Left lung (tissue), 10 donors: Measurements from ENCODE around the gene FAM227B. TPM values are rescaled to one million over a fixed set of nuclear protein-coding genes. Genes with fewer than 3 reads are reported as not detected.
"Not testable (repeated sequence)": the region's sequence is repeated elsewhere in the genome, so short reads cannot be mapped to it uniquely, and the experiment has no call there.

Experiments used
- ATAC-seq: fragments of 200-7000 bp; cut with Tn5 transposase; one replicate; pipeline ENCODE4 v1.9.1; 2020; ENCODE audit warnings: moderate library complexity
- DNase-seq, 4 donors: peaks; one replicate each; pipeline ENCODE4 v3.0.0-alpha.2; 2013 to 2020
- H3K27ac ChIP-seq, 2 donors: fragments of 200-600 bp; sonication (generic) in 1 of 2; one replicate each; pipeline versions ENCODE4 v1.5.0 to v1.8.0; 2020 to 2021
- H3K27me3 ChIP-seq, 2 donors: fragments of 200-600 bp; sonication (generic) in 1 of 2; one replicate each; pipeline versions ENCODE4 v1.5.0 to v1.8.0; 2020 to 2021
- H3K36me3 ChIP-seq, 2 donors: fragments of 200-600 bp; sonication (generic) in 1 of 2; one replicate each; pipeline versions ENCODE4 v1.5.0 to v1.8.0; 2020 to 2021
- H3K4me1 ChIP-seq, 2 donors: fragments of 200-600 bp; one replicate each; pipeline ENCODE4 v1.8.0; 2021
- H3K4me3 ChIP-seq, 2 donors: fragments of 200-600 bp; sonication (generic) in 1 of 2; one replicate each; pipeline versions ENCODE4 v1.5.0 to v1.8.0; 2020 to 2021; ENCODE audit warnings: mild to moderate bottlenecking in 1 of 2
- H3K9me3 ChIP-seq, 2 donors: fragments of 200-600 bp; sonication (generic) in 1 of 2; one replicate each; pipeline versions ENCODE4 v1.5.0 to v1.8.0; 2020 to 2021
- intact Hi-C, 2 donors: fragments of 100-400 bp; cut with DNase I; formaldehyde crosslinking; loops; one replicate each; pipeline versions ENCODE4 v1.11.2 to v1.14.2; 2022
- polyA plus RNA-seq, 6 donors: library from polyadenylated mRNA; unstranded; fragments of 120-200 nt; gene quantifications; one replicate each; pipeline ENCODE4 v1.2.1, GENCODE V29; 2013; ENCODE audit not compliant: insufficient read length in 6 of 6
- total RNA-seq, 2 donors: library from RNA; stranded (reverse); fragmentation: NEBNext Ultra II Directional; extraction: Animal tissue kit (Norgen Biotek cat#: 25700); gene quantifications; one replicate each; pipeline ENCODE4 v1.2.1, GENCODE V29; 2021
- TF ChIP-seq, protein P1 (sequence below), 2 donors: fragments of 200-600 bp; sonication (generic) in 1 of 2; IDR thresholded peaks; one replicate each; pipeline versions ENCODE4 v1.5.0 to v1.8.0; 2021; ENCODE audit warnings: antibody characterized with exemption in 2 of 2
- donor health status: DM: no; HTN: yes; CAD: no.
- donor health status: DM: no; HTN: no; CAD: no.

FAM227B gene
- total and polyA plus RNA-seq, 8 donors = 2.3 to 17.2 (median 13.3) TPM

DNA sequence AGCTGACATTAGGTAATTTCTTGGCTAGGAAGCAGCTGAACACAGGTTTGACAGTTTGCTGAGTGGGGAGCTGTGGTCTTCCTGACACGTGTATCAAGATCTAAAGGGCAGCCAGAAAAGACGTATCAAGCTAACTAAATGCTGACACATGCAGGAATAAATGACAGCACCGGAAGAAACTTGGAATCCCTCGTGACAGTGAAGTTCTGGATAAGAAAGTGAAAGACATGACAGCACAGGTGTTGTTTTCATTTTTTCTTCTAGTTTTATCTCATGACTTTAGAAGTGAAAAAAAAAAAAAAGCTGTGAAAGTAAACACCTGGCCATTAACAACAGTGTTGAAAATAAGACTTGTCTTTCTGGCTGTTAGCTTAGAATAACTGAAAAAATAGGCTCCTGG lies 148.9 kb downstream of the FAM227B start:
- ATAC-seq (no peak), DNase-seq (no peak)
- Histone ChIP-seq H3K27me3 (no peaks in the 10 kb centered on the region), H3K27ac (no peak overlapping the region), H3K4me3 (no peak overlapping the region), H3K36me3 (no peaks in the 10 kb centered on the region), H3K4me1 (peaks cover 0 to 2% of the 10 kb centered on the region in 2 donors), H3K9me3 (no peaks in the 10 kb centered on the region)
- TF ChIP-seq, protein P1, sequence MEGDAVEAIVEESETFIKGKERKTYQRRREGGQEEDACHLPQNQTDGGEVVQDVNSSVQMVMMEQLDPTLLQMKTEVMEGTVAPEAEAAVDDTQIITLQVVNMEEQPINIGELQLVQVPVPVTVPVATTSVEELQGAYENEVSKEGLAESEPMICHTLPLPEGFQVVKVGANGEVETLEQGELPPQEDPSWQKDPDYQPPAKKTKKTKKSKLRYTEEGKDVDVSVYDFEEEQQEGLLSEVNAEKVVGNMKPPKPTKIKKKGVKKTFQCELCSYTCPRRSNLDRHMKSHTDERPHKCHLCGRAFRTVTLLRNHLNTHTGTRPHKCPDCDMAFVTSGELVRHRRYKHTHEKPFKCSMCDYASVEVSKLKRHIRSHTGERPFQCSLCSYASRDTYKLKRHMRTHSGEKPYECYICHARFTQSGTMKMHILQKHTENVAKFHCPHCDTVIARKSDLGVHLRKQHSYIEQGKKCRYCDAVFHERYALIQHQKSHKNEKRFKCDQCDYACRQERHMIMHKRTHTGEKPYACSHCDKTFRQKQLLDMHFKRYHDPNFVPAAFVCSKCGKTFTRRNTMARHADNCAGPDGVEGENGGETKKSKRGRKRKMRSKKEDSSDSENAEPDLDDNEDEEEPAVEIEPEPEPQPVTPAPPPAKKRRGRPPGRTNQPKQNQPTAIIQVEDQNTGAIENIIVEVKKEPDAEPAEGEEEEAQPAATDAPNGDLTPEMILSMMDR (IDR thresholded peaks at IDR 0.05) = no peak
- intact Hi-C loops = no loop called here

DNA sequence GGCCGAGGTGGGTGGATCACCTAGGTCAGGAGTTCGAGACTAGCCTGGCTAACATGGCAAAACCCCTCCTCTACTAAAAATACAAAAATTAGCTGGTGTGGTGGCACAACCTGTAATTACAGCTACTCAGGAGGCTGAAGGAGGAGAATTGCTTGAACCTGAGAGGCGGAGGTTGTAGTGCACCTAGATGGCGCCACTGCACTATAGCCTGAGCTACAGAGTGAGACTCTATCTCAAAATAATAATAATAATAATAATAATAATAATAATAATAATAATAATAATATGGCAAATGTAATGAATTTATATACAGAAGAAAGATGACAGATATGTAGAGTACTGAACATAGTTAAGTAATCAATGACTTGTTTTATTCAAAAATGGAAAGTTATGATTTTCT lies 149.4 kb downstream of the FAM227B start:
- DNase-seq, H3K27ac ChIP-seq, H3K4me3 ChIP-seq, H3K36me3 ChIP-seq, intact Hi-C loops, ATAC-seq, H3K4me1 ChIP-seq, H3K27me3 ChIP-seq, H3K9me3 ChIP-seq: not testable (repeated sequence)
- TF ChIP-seq, protein P1 (IDR thresholded peaks at IDR 0.05) = peak; percentile 8 to 12

DNA sequence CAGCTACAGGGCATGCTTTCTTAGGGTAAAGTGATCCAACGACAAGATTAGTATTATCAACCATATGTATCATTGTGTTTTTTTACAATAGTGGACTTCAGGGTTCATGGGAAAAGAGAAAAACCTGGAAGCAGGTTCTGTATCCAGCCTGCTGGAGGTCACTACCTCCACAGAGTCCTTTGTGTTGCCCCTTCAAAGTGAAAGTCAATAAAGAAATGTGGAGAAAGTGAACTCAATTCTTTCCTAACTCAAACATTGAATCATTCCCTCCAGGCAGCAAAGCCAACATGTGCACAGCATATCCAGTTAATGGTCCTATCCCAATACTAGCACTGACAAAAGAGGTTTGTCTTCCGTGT lies 152.2 kb downstream of the FAM227B start:
- intact Hi-C loops = no loop called here
- peak overlapping the region in 1 of 2 donors; percentile 34 for H3K4me3 ChIP-seq

DNA sequence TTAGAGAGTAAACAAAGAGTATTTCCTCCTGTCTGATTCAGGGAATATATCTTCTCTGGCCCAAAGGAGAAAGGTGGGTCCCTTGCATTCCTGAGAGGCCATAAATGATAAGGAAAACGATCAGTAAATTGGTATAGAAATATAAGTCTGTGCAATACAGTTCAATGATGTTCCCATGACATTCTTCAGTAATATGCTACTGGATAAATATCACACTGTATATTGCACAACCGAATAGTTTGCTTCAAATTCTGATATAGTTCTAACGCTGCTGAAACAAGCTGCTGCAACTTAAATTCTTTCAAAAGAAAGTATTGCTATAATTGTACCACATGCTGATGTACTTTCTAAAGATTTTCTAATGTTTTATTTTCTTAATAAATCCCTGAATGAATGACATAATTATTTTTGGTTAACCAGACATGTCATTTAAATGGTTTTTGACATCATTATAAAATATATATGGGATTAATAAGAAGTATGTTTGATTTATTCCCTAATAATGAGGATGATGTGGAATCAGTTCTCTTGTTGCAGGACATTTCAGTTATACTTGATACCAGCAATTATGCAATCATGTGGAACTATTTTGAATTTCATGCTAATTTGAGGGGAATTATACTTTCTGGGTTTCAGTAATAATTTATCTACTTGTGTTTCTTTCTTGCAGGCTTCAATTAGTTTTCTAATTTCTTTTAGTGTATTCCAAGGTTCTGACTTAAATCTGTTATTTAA lies 152.7 kb downstream of the FAM227B start:
- ATAC-seq (peak; percentile 40), DNase-seq (peak in 2 of 4 donors; percentile 25 to 27)
- H3K27me3 ChIP-seq = no peaks in the 10 kb centered on the region
- TF ChIP-seq, protein P1 (IDR thresholded peaks at IDR 0.05) = no peak
- intact Hi-C loops = no loop called here
- peak overlapping the region; percentile 31 to 64 for H3K27ac ChIP-seq
- no peaks in the 10 kb centered on the region for H3K36me3 ChIP-seq
- peak overlapping the region in 1 of 2 donors; percentile 34 for H3K4me3 ChIP-seq
- peaks cover 0 to 10% of the 10 kb centered on the region in 2 donors for H3K4me1 ChIP-seq
- no peaks in the 10 kb centered on the region for H3K9me3 ChIP-seq

More for the DNA sequence above, 152.2 kb downstream of the FAM227B start:
- DNase-seq (no peak), ATAC-seq (peak; percentile 65)
- peaks cover 0 to 10% of the 10 kb centered on the region in 2 donors for H3K4me1 ChIP-seq
- H3K9me3 ChIP-seq = no peaks in the 10 kb centered on the region
- no peaks in the 10 kb centered on the region for H3K27me3 ChIP-seq
- TF ChIP-seq, protein P1 (IDR thresholded peaks at IDR 0.05) = no peak
- no peaks in the 10 kb centered on the region for H3K36me3 ChIP-seq
- peak overlapping the region in 1 of 2 donors; percentile 64 for H3K27ac ChIP-seq

DNA sequence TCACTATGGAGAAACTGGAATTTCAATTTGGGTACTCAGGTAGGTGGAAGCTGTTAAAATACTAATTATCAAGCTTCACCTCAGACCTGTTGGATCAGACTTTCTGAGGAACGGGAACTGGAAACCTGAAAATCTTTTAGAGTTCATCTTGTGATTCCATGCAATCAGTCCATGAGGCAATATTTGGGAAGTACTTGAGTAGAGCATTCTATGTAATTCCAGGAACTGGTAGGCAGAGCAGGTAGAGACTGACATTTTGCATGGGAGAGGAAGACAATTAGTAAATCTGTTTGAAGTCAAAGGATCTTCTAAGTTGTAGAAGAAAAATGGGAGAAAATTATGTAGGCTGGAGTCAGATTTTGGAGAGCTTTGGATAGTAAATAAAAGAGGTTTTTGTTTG lies 154.5 kb downstream of the FAM227B start:
- Histone ChIP-seq H3K36me3 (no peaks in the 10 kb centered on the region), H3K27me3 (no peaks in the 10 kb centered on the region), H3K9me3 (no peaks in the 10 kb centered on the region), H3K27ac (peak overlapping the region; percentile 31 to 64), H3K4me1 (peaks cover 0 to 10% of the 10 kb centered on the region in 2 donors), H3K4me3 (peak overlapping the region in 1 of 2 donors; percentile 34)
- ATAC-seq (peak; percentile 63), DNase-seq (no peak)
- intact Hi-C loops = no loop called here
- TF ChIP-seq, protein P1 (IDR thresholded peaks at IDR 0.05) = no peak
